Stimulated activated effector memory CD8-positive, alpha-beta T cell treated with anti-CD3 and anti-CD28 coated beads, Interleukin-12 subunit alpha, Interleukin-12 subunit beta, amount 100 ng/mL, for 72 hours (primary cell): ENCODE data around the gene MAP3K5.
A peak's percentile ranks its signal among the peaks of the same experiment; 100 is the strongest.

Source experiments
- ATAC-seq: fragments of 150-1000 bp; cut with Tn5 transposase; 2 replicates; pipeline ENCODE4 v1.10.0; 2021
- DNase-seq, 2 donors: peaks; one replicate each; pipeline ENCODE4 v3.0.0; 2021 to 2022; ENCODE audit warnings: low spot score in 2 of 2
- H3K27ac Mint-ChIP-seq: one replicate; pipeline ENCODE4 v1.8.0; 2022; ENCODE audit warnings: mild to moderate bottlenecking, mixed read lengths
- H3K36me3 Mint-ChIP-seq: one replicate; pipeline ENCODE4 v1.8.0; 2022; ENCODE audit warnings: mild to moderate bottlenecking, mixed read lengths
- H3K4me1 Mint-ChIP-seq: one replicate; pipeline ENCODE4 v1.8.0; 2022; ENCODE audit warnings: mixed read lengths
- H3K4me3 Mint-ChIP-seq: one replicate; pipeline ENCODE4 v1.8.0; 2022; ENCODE audit warnings: mild to moderate bottlenecking, mixed read lengths
- H3K9me3 Mint-ChIP-seq: one replicate; pipeline ENCODE4 v1.8.0; 2022; ENCODE audit warnings: mixed read lengths

The MAP3K5 gene

GRCh38 chr6:136552054-136552453 is 240.2 kb downstream of the MAP3K5 start:
- H3K27ac Mint-ChIP-seq: no peak overlapping the region
- H3K9me3 Mint-ChIP-seq: no peaks in the 10 kb centered on the region
- H3K36me3 Mint-ChIP-seq: peaks cover 12% of the 10 kb centered on the region
- ATAC-seq: no peak
- DNase-seq: no peak
- no peaks in the 10 kb centered on the region for H3K4me1 Mint-ChIP-seq
- no peak overlapping the region for H3K4me3 Mint-ChIP-seq

DNA sequence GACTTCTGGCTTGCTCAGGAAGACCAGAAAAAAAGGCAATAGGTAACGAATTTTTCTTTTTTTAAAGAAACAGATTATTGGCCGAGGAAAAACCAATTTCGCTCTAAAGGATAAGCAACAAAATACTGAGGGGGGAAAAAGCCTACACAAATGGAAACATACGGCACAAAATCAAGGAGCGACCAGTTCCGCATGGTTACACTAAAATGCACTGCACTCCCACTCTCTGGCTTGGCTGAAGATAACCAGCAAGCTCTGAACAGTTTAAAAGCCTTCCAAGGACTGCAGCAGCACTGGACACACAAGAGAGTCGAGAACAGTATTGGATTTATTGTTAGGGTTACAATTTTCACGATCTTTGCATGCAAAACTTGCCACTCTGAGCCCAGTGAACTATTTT is 241.2 kb downstream of the MAP3K5 start:
- H3K4me3 Mint-ChIP-seq: peak overlapping the region; percentile 52
- DNase-seq: no peak
- H3K4me1 Mint-ChIP-seq: no peaks in the 10 kb centered on the region
- peaks cover 3% of the 10 kb centered on the region for H3K36me3 Mint-ChIP-seq
- no peaks in the 10 kb centered on the region for H3K9me3 Mint-ChIP-seq
- no peak overlapping the region for H3K27ac Mint-ChIP-seq
- no peak for ATAC-seq

DNA sequence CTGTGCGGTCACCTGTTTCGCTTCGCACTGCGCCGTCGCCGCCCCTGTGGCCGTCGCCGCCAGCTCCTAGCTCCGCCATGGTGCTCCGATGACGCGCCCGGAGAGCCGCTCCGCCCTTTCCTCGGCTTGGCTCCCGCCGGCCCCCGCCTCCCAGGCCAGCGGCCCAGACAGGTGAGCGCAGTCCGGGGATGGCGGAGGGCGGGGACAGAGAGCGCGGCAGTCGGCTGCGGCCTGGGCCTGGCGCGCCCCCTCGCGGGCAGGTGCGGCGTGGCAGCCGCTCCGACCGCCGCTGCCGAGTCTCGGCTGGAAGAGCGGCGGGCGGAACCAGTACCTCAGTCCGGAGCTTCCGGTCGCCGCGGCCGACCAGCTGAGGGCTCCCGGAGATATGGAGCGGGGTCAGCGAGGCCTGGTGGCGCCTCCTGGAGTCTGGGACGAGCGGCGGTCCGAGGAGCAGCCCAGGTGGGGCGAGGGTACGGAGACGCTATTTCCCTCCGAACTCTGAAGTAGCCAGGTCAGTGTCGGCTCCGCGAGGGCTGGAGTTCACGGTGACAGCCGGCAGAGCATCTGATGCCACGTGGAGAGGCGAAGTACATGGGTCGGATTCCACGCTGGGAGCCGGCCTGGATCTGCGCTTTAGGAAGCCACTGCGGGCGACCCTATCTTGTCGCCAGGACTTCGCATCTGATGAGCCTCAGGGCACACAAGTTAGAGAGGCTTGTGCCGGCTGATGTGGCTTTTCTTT is 241.8 kb downstream of the MAP3K5 start, which contains the start of gene MAP7:
TSS of gene MAP7 (minus strand) at position 93 of the 742 bp plus-strand sequence. CDS start at position 79, 14 bp downstream.
- peak within 1 kb of the TSS; percentile 52 for H3K4me3 Mint-ChIP-seq
- no peaks in the 10 kb centered on the region for H3K36me3 Mint-ChIP-seq
- ATAC-seq (peak; percentile 94), DNase-seq (peak; percentile 45 to 76)
- H3K4me1 Mint-ChIP-seq: no peaks in the 10 kb centered on the region
- no peaks in the 10 kb centered on the region for H3K9me3 Mint-ChIP-seq
- no peak within 1 kb of the TSS for H3K27ac Mint-ChIP-seq

- H3K4me3 Mint-ChIP-seq: peak overlapping the region; percentile 52
- H3K36me3 Mint-ChIP-seq: no peaks in the 10 kb centered on the region
- H3K27ac Mint-ChIP-seq: no peak overlapping the region
- H3K4me1 Mint-ChIP-seq: no peaks in the 10 kb centered on the region
- H3K9me3 Mint-ChIP-seq: no peaks in the 10 kb centered on the region
- DNase-seq (peak in 1 of 2 donors; percentile 18), ATAC-seq (peak; percentile 78)
These were observed 242.3 kb downstream of the MAP3K5 start for GRCh38 chr6:136550045-136550329.

GRCh38 chr6:136549300-136550044 is 242.8 kb downstream of the MAP3K5 start:
- ATAC-seq: no peak
- peak in 1 of 2 donors; percentile 55 for DNase-seq
- H3K27ac Mint-ChIP-seq: no peak overlapping the region
- H3K4me1 Mint-ChIP-seq: no peaks in the 10 kb centered on the region
- H3K36me3 Mint-ChIP-seq: no peaks in the 10 kb centered on the region
- H3K4me3 Mint-ChIP-seq: peak overlapping the region; percentile 52
- no peaks in the 10 kb centered on the region for H3K9me3 Mint-ChIP-seq

GRCh38 chr6:136548582-136549299 is 243.5 kb downstream of the MAP3K5 start:
- Mint-ChIP-seq H3K27ac (no peak overlapping the region), H3K36me3 (no peaks in the 10 kb centered on the region), H3K4me1 (no peaks in the 10 kb centered on the region), H3K9me3 (no peaks in the 10 kb centered on the region), H3K4me3 (peak overlapping the region; percentile 52)
- ATAC-seq (no peak), DNase-seq (no peak)

- no peak for DNase-seq
- no peak for ATAC-seq
- H3K4me1 Mint-ChIP-seq: no peaks in the 10 kb centered on the region
- H3K36me3 Mint-ChIP-seq: no peaks in the 10 kb centered on the region
- no peak overlapping the region for H3K27ac Mint-ChIP-seq
- no peaks in the 10 kb centered on the region for H3K9me3 Mint-ChIP-seq
- no peak overlapping the region for H3K4me3 Mint-ChIP-seq
These were observed 244.4 kb downstream of the MAP3K5 start for GRCh38 chr6:136547871-136548270.

GRCh38 chr6:136547336-136547735 is 244.9 kb downstream of the MAP3K5 start:
- Mint-ChIP-seq H3K4me3 (no peak overlapping the region), H3K9me3 (no peaks in the 10 kb centered on the region), H3K36me3 (no peaks in the 10 kb centered on the region), H3K27ac (no peak overlapping the region), H3K4me1 (no peaks in the 10 kb centered on the region)
- DNase-seq: no peak
- no peak for ATAC-seq

DNA sequence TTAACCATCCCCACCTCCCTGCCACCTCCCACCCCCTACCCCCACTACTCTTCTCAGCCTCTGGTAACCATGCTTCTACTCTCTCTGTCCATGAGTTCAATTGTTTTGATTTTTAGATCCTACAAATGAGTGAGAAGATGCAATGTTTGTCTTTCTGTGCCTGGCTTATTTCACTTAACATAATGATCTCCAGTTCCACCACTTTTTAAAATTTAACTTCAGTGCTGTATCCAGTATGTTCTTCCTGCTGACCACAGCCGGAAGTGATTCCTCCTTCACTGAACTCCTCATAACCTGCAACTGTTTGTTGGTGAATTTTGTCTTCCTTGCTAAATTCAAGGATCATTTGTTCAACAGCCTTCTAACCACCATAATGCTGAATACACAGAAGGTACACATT is 245.9 kb downstream of the MAP3K5 start:
- Mint-ChIP-seq H3K9me3 (no peaks in the 10 kb centered on the region), H3K4me1 (no peaks in the 10 kb centered on the region), H3K27ac (no peak overlapping the region), H3K36me3 (no peaks in the 10 kb centered on the region), H3K4me3 (no peak overlapping the region)
- ATAC-seq (no peak), DNase-seq (no peak)

GRCh38 chr6:136544326-136544725 is 248.0 kb downstream of the MAP3K5 start:
- H3K9me3 Mint-ChIP-seq: no peaks in the 10 kb centered on the region

DNA sequence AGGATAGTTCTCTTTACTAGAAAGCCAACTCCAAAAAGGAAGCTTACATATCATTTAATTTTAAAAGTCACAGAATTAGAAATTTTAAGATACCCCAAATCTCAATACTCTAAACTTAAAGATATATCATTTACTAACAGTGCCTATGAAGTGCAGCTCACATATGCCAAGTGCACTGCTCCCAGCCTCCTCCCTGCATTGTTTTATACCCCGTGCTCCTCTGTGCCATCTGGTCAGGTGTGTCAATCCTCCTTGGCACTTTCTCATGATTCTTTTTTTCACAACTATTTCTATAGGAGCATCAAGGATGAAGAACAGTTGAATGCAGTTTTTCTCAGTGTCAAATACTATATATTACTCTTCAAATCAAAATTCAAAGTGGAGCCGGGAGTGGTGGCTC is 250.9 kb downstream of the MAP3K5 start:
- Mint-ChIP-seq H3K36me3 (no peaks in the 10 kb centered on the region), H3K4me1 (no peaks in the 10 kb centered on the region), H3K9me3 (no peaks in the 10 kb centered on the region), H3K27ac (no peak overlapping the region), H3K4me3 (no peak overlapping the region)
- ATAC-seq (no peak), DNase-seq (no peak)

More at GRCh38 chr6:136544326-136544725, 248.0 kb downstream of the MAP3K5 start:
- no peak for ATAC-seq
- no peaks in the 10 kb centered on the region for H3K36me3 Mint-ChIP-seq
- H3K4me1 Mint-ChIP-seq: no peaks in the 10 kb centered on the region
- no peak overlapping the region for H3K4me3 Mint-ChIP-seq
- no peak for DNase-seq
- no peak overlapping the region for H3K27ac Mint-ChIP-seq

DNA sequence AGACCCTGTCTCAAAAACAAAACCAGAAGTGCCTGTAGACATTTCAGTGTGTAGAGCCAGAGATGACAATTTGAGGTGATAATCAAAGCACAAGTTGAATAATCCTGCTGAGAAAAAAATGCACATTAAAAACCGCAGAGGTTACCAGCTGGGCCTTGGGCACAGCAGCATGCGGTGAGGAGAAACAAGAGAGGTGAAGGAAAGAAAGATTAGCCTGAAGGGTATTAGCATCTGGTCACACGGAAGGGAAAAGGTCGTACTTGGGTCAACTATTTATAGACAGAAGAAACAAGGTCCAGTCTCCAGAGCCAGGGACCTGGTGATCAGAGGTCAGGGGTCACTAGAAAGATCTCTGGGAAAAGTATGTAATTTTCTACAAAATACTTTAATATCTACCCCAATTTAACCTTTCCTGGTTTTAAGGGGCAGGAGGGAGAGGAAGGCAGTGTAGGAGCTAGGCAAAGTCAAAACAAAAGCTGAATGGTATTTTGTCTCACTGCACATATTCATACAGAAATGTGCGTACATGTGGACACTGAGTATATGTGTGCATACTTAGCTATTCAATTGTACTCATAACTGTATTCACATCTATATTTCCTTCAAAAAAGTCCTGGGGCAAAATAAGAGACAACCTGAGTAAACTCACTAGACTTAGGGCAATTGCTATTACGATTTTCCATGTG is 252.2 kb downstream of the MAP3K5 start:
- Mint-ChIP-seq H3K36me3 (no peaks in the 10 kb centered on the region), H3K4me1 (no peaks in the 10 kb centered on the region), H3K9me3 (no peaks in the 10 kb centered on the region), H3K27ac (no peak overlapping the region), H3K4me3 (no peak overlapping the region)
- ATAC-seq: no peak
- no peak for DNase-seq

DNA sequence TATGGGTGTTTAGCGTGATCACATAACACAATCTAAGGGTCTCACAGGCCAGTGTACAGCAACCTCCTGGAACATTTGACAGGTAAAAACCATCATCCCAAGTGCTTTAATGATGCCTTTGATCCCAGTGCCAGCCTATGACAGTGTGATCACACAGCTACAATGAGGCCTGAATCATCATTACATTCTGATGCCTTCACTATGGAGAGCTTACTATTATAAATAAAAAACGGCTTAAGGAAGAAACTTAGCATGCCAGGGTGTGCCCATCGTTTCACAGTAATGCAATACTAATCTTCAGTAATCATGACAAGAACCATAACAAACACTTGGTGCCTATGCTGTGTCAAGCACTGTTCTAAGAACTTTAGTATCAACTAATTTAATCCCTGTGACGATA is 253.4 kb downstream of the MAP3K5 start:
- no peaks in the 10 kb centered on the region for H3K36me3 Mint-ChIP-seq
- no peaks in the 10 kb centered on the region for H3K4me1 Mint-ChIP-seq
- H3K4me3 Mint-ChIP-seq: no peak overlapping the region
- no peak for DNase-seq
- no peak overlapping the region for H3K27ac Mint-ChIP-seq
- ATAC-seq: no peak
- H3K9me3 Mint-ChIP-seq: no peaks in the 10 kb centered on the region

GRCh38 chr6:136535880-136536650 is 256.2 kb downstream of the MAP3K5 start:
- no peak for DNase-seq
- no peak overlapping the region for H3K27ac Mint-ChIP-seq
- no peaks in the 10 kb centered on the region for H3K9me3 Mint-ChIP-seq
- H3K4me1 Mint-ChIP-seq: no peaks in the 10 kb centered on the region
- H3K4me3 Mint-ChIP-seq: no peak overlapping the region
- no peaks in the 10 kb centered on the region for H3K36me3 Mint-ChIP-seq
- no peak for ATAC-seq
